Hepatocyte (in vitro differentiated cells): ENCODE measurements around the gene ANKRD13C. TPM values are rescaled to one million over a fixed set of nuclear protein-coding genes. Genes with fewer than 3 reads are reported as not detected.

Experiments used
- DNase-seq: peaks from one replicate; pipeline ENCODE4 v3.0.0-alpha.2; 2016; ENCODE audit warnings: low spot score
- H2AFZ ChIP-seq: fragments of 200-600 bp; sonication (generic); 2 replicates; pipeline ENCODE4 v1.6.0; 2016; ENCODE audit warnings: antibody characterized with exemption, mild to moderate bottlenecking
- H3K27ac ChIP-seq: fragments of 200-600 bp; sonication (generic); 2 replicates; pipeline ENCODE4 v1.5.1; 2016; ENCODE audit warnings: mild to moderate bottlenecking
- H3K27me3 ChIP-seq: fragments of 200-600 bp; sonication (generic); 2 replicates; pipeline ENCODE4 v1.6.1; 2016
- H3K36me3 ChIP-seq: fragments of 200-600 bp; sonication (generic); replicated peaks from 2 replicates; pipeline ENCODE4 v1.5.1; 2016; ENCODE audit warnings: low read depth; ENCODE audit not compliant: insufficient read depth
- H3K4me1 ChIP-seq: fragments of 200-600 bp; sonication (generic); 2 replicates; pipeline ENCODE4 v1.5.1; 2016; ENCODE audit warnings: mild to moderate bottlenecking, moderate library complexity; ENCODE audit not compliant: insufficient read depth
- H3K4me2 ChIP-seq: fragments of 200-600 bp; sonication (generic); 2 replicates; pipeline ENCODE4 v1.6.0; 2016
- H3K4me3 ChIP-seq: fragments of 200-600 bp; sonication (generic); 2 replicates; pipeline ENCODE4 v1.5.1; 2016; ENCODE audit warnings: mild to moderate bottlenecking
- H3K79me2 ChIP-seq: fragments of 200-600 bp; sonication (generic); 2 replicates; pipeline ENCODE4 v1.6.0; 2017; ENCODE audit warnings: mild to moderate bottlenecking
- H3K9me2 ChIP-seq: fragments of 200-600 bp; sonication (generic); replicated peaks from 2 replicates; pipeline ENCODE4 v1.6.0; 2017; ENCODE audit warnings: mild to moderate bottlenecking; ENCODE audit not compliant: insufficient read depth
- H3K9me3 ChIP-seq: fragments of 200-600 bp; sonication (generic); 2 replicates; pipeline ENCODE4 v1.5.1; 2016; ENCODE audit warnings: low read depth, mild to moderate bottlenecking
- H4K20me1 ChIP-seq: fragments of 200-600 bp; sonication (generic); 2 replicates; pipeline ENCODE4 v1.6.0; 2016; ENCODE audit warnings: mild to moderate bottlenecking; ENCODE audit not compliant: insufficient read depth, poor library complexity, severe bottlenecking
- EZH2 ChIP-seq: fragments of 200-600 bp; sonication (generic); IDR thresholded peaks from 2 replicates; pipeline ENCODE4 v1.6.1; 2016; ENCODE audit warnings: antibody characterized with exemption, mild to moderate bottlenecking, borderline replicate concordance
- EZH2phosphoT487 ChIP-seq: fragments of 200-600 bp; sonication (generic); IDR thresholded peaks from one replicate; pipeline ENCODE4 v1.6.1; 2018; ENCODE audit warnings: antibody characterized with exemption, mild to moderate bottlenecking, low read depth, moderate library complexity; ENCODE audit not compliant: unreplicated experiment, severe bottlenecking
- WGBS: methylation state at CpG from one replicate; pipeline ENCODE4 v1.1.6; 2016; ENCODE audit warnings: low lambda C conversion rate; ENCODE audit errors: missing lambda C conversion rate; 5-methylcytosine and 5-hydroxymethylcytosine counted together
- polyA plus RNA-seq: library from polyadenylated mRNA; unstranded; fragments of >200 nt; fragmentation: Nextera tagmentation; extraction: Ambion mirVana; gene quantifications from 2 replicates; pipeline ENCODE4 v1.2.1, GENCODE V29; 2016
- total RNA-seq: library from RNA; depleted of rRNA; stranded (reverse); fragments of >200 nt; gene quantifications from 2 replicates; pipeline ENCODE4 v1.2.3, GENCODE V29; 2014
- TF ChIP-seq, protein P1 (sequence below): fragments of 200-600 bp; sonication (generic); IDR thresholded peaks from 2 replicates; pipeline ENCODE4 v1.5.1; 2016; ENCODE audit warnings: antibody characterized with exemption, mild to moderate bottlenecking; ENCODE audit not compliant: poor library complexity

The ANKRD13C gene
- total and polyA plus RNA-seq, 2 experiments from 2014 or later: 14.9 to 26.5 TPM

DNA sequence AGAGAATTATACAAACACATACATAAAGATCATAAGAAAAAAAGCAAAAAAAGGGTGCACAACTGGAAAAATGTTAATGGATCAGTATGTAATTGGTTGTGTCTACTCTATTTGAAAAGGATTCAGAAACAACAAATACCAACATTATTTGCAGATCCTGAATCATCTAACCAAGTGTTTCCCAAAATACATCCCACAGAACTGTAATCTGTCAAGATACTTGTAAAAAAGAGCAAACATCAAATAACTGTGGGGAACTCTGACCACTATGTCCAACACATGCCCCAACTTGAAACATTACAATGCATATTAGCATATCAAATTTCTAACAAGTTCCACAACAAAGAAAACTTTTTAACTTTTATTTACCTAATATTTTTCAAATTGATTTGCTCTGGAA is 22.6 kb downstream of the ANKRD13C start:
- H3K4me3 ChIP-seq: no peak overlapping the region
- TF ChIP-seq EZH2phosphoT487: no peak
- no peak for TF ChIP-seq EZH2
- TF ChIP-seq, protein P1, sequence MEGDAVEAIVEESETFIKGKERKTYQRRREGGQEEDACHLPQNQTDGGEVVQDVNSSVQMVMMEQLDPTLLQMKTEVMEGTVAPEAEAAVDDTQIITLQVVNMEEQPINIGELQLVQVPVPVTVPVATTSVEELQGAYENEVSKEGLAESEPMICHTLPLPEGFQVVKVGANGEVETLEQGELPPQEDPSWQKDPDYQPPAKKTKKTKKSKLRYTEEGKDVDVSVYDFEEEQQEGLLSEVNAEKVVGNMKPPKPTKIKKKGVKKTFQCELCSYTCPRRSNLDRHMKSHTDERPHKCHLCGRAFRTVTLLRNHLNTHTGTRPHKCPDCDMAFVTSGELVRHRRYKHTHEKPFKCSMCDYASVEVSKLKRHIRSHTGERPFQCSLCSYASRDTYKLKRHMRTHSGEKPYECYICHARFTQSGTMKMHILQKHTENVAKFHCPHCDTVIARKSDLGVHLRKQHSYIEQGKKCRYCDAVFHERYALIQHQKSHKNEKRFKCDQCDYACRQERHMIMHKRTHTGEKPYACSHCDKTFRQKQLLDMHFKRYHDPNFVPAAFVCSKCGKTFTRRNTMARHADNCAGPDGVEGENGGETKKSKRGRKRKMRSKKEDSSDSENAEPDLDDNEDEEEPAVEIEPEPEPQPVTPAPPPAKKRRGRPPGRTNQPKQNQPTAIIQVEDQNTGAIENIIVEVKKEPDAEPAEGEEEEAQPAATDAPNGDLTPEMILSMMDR: no peak
- no peaks in the 10 kb centered on the region for H3K27me3 ChIP-seq
- H3K9me2 ChIP-seq: no peaks in the 10 kb centered on the region
- no peak for DNase-seq
- H4K20me1 ChIP-seq: peaks cover 10% of the 10 kb centered on the region
- H3K4me1 ChIP-seq: no peaks in the 10 kb centered on the region
- no peaks in the 10 kb centered on the region for H3K36me3 ChIP-seq
- H3K4me2 ChIP-seq: no peak overlapping the region
- no peak overlapping the region for H2AFZ ChIP-seq
- H3K27ac ChIP-seq: no peak overlapping the region
- peaks cover 57% of the 10 kb centered on the region for H3K79me2 ChIP-seq
- no peaks in the 10 kb centered on the region for H3K9me3 ChIP-seq

DNA sequence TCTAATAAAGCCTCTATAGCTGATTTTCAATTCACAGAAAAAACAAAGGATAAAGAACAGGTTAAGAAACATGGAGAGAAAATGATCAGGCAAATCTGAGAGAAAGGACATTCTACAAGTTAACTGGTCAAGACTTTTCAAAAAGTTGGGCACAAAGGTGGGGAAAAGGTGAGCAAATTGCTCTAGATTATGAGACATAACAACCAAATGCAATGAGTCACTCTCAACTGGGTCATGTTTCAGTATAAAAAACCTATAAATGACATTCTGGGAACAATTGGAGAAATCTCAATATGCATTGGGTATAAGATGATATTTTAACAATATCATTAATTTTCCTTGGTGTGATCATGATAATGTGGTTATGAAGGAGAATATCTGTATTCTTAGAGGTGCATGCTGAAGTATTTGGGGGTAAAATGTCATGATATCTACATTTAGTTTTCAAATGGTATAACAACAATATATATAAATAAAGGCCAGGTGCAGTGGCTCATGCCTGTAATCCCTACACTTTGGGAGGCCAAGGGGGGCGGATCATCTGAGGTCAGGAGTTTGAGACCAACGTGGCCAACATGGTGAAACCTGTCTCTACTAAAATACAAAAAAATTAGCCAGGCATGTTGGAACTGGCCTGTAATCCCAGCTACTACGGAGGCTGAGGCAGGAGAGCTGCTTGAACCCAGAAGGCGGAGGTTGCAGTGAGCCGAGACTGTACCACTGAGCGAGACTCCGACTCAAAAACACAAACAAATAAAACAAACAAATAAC is 27.0 kb downstream of the ANKRD13C start:
- Histone ChIP-seq H2AFZ (no peak overlapping the region), H3K79me2 (peaks cover 65% of the 10 kb centered on the region), H3K9me2 (no peaks in the 10 kb centered on the region), H4K20me1 (peaks cover 6% of the 10 kb centered on the region), H3K4me3 (no peak overlapping the region), H3K9me3 (no peaks in the 10 kb centered on the region), H3K4me1 (no peaks in the 10 kb centered on the region), H3K36me3 (no peaks in the 10 kb centered on the region), H3K27ac (no peak overlapping the region), H3K27me3 (no peaks in the 10 kb centered on the region), H3K4me2 (no peak overlapping the region)
- 95% methylated on average over 7 of the region's 7 CpGs for WGBS
- no peak for DNase-seq
- TF ChIP-seq EZH2 (no peak), EZH2phosphoT487 (no peak)
- TF ChIP-seq, protein P1: no peak

DNA sequence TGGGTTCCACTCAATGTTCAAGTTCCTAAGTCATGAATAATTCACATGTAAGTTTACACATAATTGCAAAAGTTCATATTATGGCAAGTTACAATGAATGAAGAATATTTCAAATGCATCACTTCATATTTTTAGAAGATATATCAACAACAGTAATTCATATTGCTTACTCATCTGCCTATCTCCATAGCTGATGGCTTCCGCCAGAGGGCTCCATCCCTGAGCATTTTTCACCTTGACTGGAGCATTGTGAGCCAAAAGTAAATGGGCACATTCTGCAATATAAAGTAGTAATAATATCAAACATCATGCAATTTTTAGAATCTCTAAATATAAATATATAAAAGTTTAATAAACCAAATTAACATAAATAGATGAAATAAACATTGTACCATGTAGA is 29.8 kb downstream of the ANKRD13C start:
- H3K9me3 ChIP-seq: no peaks in the 10 kb centered on the region
- H3K27ac ChIP-seq: no peak overlapping the region
- H3K36me3 ChIP-seq: no peaks in the 10 kb centered on the region
- H2AFZ ChIP-seq: no peak overlapping the region
- H4K20me1 ChIP-seq: no peaks in the 10 kb centered on the region
- WGBS: 92% methylated on average over 1 of the region's 1 CpG
- no peaks in the 10 kb centered on the region for H3K4me1 ChIP-seq
- no peak overlapping the region for H3K4me3 ChIP-seq
- no peak for DNase-seq
- no peak overlapping the region for H3K4me2 ChIP-seq
- peaks cover 73% of the 10 kb centered on the region for H3K79me2 ChIP-seq
- no peak for TF ChIP-seq EZH2
- TF ChIP-seq, protein P1: no peak
- no peak for TF ChIP-seq EZH2phosphoT487
- H3K27me3 ChIP-seq: no peaks in the 10 kb centered on the region
- no peaks in the 10 kb centered on the region for H3K9me2 ChIP-seq
